SU-DHL-6 (cell line): ENCODE data around the gene TSSC4.

Experiments used
- H2AFZ ChIP-seq: fragments of 200-600 bp; sonication (generic); 2 replicates; pipeline ENCODE4 v1.6.1; 2014; ENCODE audit warnings: low read depth, mild to moderate bottlenecking, moderate library complexity, mixed read lengths, antibody characterized with exemption, low read length; ENCODE audit not compliant: severe bottlenecking
- H3F3A ChIP-seq: fragments of 200-600 bp; shearing (Covaris generic); 2 replicates; pipeline ENCODE4 v1.6.0; 2016; ENCODE audit warnings: antibody characterized with exemption, mild to moderate bottlenecking; ENCODE audit not compliant: insufficient read depth
- H3K27ac ChIP-seq: fragments of 200-600 bp; sonication (generic); 2 replicates; pipeline ENCODE4 v1.5.1; 2016; ENCODE audit warnings: low read depth, mild to moderate bottlenecking, low read length, moderate library complexity, mixed read lengths
- H3K27me3 ChIP-seq: fragments of 200-600 bp; sonication (generic), shearing (Covaris generic); 2 replicates; pipeline ENCODE4 v1.6.0; 2014; ENCODE audit warnings: mild to moderate bottlenecking, low read length
- H3K36me3 ChIP-seq: fragments of 200-600 bp; sonication (generic); 2 replicates; pipeline ENCODE4 v1.6.1; 2014; ENCODE audit warnings: mild to moderate bottlenecking, low read length, mixed read lengths
- H3K4me2 ChIP-seq: fragments of 300-600, 200-600 bp; shearing (Covaris generic), sonication (generic); 2 replicates; pipeline ENCODE4 v1.6.0; 2014; ENCODE audit warnings: low read length, low read depth, mild to moderate bottlenecking; ENCODE audit not compliant: poor library complexity, severe bottlenecking
- H3K4me3 ChIP-seq: fragments of 200-600 bp; sonication (generic); 2 replicates; pipeline ENCODE4 v1.5.1; 2014; ENCODE audit warnings: antibody characterized with exemption, low read length, mild to moderate bottlenecking, mixed read lengths; ENCODE audit not compliant: insufficient read depth, poor library complexity, severe bottlenecking
- H3K79me2 ChIP-seq: fragments of 200-600 bp; sonication (generic); 2 replicates; pipeline ENCODE4 v1.6.1; 2014; ENCODE audit warnings: mild to moderate bottlenecking, low read length, moderate library complexity; ENCODE audit not compliant: insufficient read depth
- H3K9ac ChIP-seq: fragments of 200-600 bp; sonication (generic); 2 replicates; pipeline ENCODE4 v1.7.0; 2014; ENCODE audit warnings: mild to moderate bottlenecking, low read length
- H3K9me2 ChIP-seq: fragments of 200-600 bp; sonication (generic); replicated peaks from 2 replicates; pipeline ENCODE4 v1.6.1; 2014; ENCODE audit warnings: low read length; ENCODE audit not compliant: insufficient read depth
- H3K9me3 ChIP-seq: fragments of 200-600 bp; sonication (generic); 2 replicates; pipeline ENCODE4 v1.6.1; 2014; ENCODE audit warnings: low read length, mixed read lengths; ENCODE audit not compliant: insufficient read depth
- H4K20me1 ChIP-seq: fragments of 200-600 bp; sonication (generic); 2 replicates; pipeline ENCODE4 v1.6.1; 2014; ENCODE audit warnings: low read depth, mild to moderate bottlenecking, antibody characterized with exemption, low read length, moderate library complexity, mixed read lengths
- CTCF ChIP-seq: fragments of 200-600 bp; sonication (generic); IDR thresholded peaks from one replicate; pipeline ENCODE4 v1.5.1; 2017; ENCODE audit warnings: antibody characterized with exemption, mild to moderate bottlenecking, low read length, moderate library complexity; ENCODE audit not compliant: insufficient read depth, poor library complexity, severe bottlenecking
- EZH2phosphoT487 ChIP-seq: fragments of 200-600 bp; sonication (generic), shearing (Covaris generic); conservative IDR thresholded peaks from 2 replicates; pipeline ENCODE4 v1.6.1; 2018; ENCODE audit warnings: mild to moderate bottlenecking, antibody characterized with exemption, low read length, moderate library complexity, mixed read lengths

TSSC4 gene

DNA sequence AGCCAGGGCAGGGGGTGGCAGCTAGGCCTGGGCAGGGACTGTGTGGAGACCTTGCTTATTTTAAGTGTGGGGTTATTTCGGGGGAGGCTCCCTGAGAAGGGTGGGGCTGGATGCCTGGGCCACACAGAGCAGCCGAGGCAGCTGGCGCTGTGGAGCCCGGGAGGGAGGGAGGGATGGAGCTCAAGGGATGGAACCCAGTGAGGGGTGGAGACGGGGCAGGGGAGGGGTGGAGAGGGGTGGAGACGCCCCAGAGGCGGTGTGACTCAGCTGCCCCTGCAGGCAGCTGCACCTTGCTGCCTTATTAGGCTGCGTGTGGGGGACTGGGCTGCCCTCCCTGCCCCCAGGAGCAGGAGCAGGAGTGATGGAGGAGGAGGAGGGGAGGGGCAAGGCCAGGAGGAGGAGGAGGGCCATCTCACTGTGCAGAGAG lies 9.8 kb upstream of the TSSC4 start:
- H4K20me1 ChIP-seq = no peaks in the 10 kb centered on the region
- peaks cover 44% of the 10 kb centered on the region for H3F3A ChIP-seq
- peak overlapping the region; percentile 66 for H3K9ac ChIP-seq
- peak overlapping the region; percentile 79 for H3K4me2 ChIP-seq
- H3K9me2 ChIP-seq = no peaks in the 10 kb centered on the region
- peak overlapping the region; percentile 97 for H3K27ac ChIP-seq
- TF ChIP-seq CTCF = no peak
- TF ChIP-seq EZH2phosphoT487 = no peak
- H3K9me3 ChIP-seq = no peaks in the 10 kb centered on the region
- H3K36me3 ChIP-seq = no peaks in the 10 kb centered on the region
- peaks cover 71% of the 10 kb centered on the region for H3K79me2 ChIP-seq
- H3K27me3 ChIP-seq = no peaks in the 10 kb centered on the region
- H3K4me3 ChIP-seq = no peak overlapping the region
- no peak overlapping the region for H2AFZ ChIP-seq

- Histone ChIP-seq H3K4me2 (peak overlapping the region; percentile 79), H3K9me2 (no peaks in the 10 kb centered on the region), H3F3A (peaks cover 37% of the 10 kb centered on the region), H3K9ac (peak overlapping the region; percentile 40; the same call in 1 of the 2 replicates), H4K20me1 (no peaks in the 10 kb centered on the region), H3K79me2 (peaks cover 69% of the 10 kb centered on the region), H3K27me3 (no peaks in the 10 kb centered on the region), H2AFZ (no peak overlapping the region), H3K4me3 (no peak overlapping the region), H3K36me3 (no peaks in the 10 kb centered on the region), H3K9me3 (no peaks in the 10 kb centered on the region), H3K27ac (peak overlapping the region; percentile 97)
- no peak for TF ChIP-seq CTCF
These were observed 9.2 kb upstream of the TSSC4 start for GRCh38 chr11:2391181-2391975.

DNA sequence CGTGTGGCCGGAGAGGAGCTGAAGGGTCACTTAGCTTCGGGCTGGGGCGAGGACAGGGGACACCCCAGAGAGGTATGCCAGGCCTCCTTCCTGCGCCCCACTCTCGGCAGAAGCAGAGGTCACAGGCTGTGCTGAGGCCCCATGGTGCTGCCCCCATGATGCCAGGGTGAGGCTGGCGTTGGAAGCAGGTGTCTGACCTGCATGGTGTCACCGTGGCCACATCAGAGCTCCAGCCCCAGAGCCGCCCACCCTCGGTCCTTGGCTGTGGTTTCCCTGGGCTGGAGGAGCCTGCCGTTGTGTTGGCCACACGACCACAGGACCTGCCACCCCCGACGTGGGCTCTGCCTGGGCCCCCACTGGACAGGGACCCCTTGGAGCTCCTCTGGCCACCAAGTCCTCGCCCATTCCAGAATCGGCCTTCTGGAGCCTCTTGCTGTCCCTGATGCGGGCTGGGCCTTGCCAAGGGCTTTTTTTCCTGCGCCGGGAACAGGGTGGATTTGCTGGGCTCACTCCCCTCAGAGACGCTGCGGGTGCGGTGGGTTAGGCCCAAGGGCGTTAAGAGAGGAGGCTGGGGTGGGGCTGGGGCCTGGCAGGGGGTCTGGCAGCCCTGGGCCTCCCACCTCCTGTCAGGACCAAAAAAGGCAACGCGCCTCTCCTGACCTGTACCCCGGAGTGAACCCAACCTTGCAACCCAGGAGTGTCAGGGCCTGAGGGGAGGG lies 8.2 kb upstream of the TSSC4 start:
- H2AFZ ChIP-seq = no peak overlapping the region
- H3K36me3 ChIP-seq = no peaks in the 10 kb centered on the region
- H3F3A ChIP-seq = peaks cover 27% of the 10 kb centered on the region
- H4K20me1 ChIP-seq = no peaks in the 10 kb centered on the region
- no peaks in the 10 kb centered on the region for H3K9me2 ChIP-seq
- H3K9me3 ChIP-seq = no peaks in the 10 kb centered on the region
- H3K27ac ChIP-seq = peak overlapping the region; percentile 97
- no peak overlapping the region for H3K4me3 ChIP-seq
- H3K27me3 ChIP-seq = no peaks in the 10 kb centered on the region
- peaks cover 59% of the 10 kb centered on the region for H3K79me2 ChIP-seq
- TF ChIP-seq EZH2phosphoT487 (no peak), CTCF (no peak)
- peak overlapping the region; percentile 79 for H3K4me2 ChIP-seq
- peak overlapping the region; percentile 42 for H3K9ac ChIP-seq
